ENCODE measurements around the gene ACOXL.

DNA sequence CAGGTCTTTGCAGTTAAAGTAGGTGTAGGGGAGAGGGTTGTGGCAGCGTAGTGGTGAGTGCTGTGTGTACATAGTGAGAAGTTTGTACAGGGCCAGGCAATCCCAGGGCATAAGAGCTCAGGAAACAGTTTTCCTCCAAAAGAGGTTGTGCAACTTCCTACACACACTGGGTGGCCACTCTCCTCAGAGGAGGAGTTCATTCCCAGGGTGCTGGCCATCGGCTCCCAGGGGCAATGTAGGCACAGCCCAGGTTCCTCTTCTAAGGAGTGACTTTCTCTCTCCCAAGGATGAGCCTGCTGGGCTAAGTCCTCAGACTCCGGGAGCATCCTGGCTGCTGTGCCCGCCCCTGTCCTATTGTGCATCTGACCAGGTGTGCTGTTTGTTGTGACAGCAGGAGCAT is 3.0 kb downstream of the ACOXL start:
- TF ChIP-seq, protein P1, sequence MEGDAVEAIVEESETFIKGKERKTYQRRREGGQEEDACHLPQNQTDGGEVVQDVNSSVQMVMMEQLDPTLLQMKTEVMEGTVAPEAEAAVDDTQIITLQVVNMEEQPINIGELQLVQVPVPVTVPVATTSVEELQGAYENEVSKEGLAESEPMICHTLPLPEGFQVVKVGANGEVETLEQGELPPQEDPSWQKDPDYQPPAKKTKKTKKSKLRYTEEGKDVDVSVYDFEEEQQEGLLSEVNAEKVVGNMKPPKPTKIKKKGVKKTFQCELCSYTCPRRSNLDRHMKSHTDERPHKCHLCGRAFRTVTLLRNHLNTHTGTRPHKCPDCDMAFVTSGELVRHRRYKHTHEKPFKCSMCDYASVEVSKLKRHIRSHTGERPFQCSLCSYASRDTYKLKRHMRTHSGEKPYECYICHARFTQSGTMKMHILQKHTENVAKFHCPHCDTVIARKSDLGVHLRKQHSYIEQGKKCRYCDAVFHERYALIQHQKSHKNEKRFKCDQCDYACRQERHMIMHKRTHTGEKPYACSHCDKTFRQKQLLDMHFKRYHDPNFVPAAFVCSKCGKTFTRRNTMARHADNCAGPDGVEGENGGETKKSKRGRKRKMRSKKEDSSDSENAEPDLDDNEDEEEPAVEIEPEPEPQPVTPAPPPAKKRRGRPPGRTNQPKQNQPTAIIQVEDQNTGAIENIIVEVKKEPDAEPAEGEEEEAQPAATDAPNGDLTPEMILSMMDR (IDR thresholded peaks at IDR 0.05; ENCODE audit: low read length) = no peak
- no peak for TF ChIP-seq EZH2 (IDR thresholded peaks at IDR 0.05; ENCODE audit: borderline replicate concordance, low read length)
